SIG-M5 treated with dmso at 0.1 percent for 504 hours (cell line): ENCODE data around the gene SHROOM4.

ENCODE experiments used
- DNase-seq: peaks from one replicate; lab custom pipeline; 2025; ENCODE audit not compliant: unreplicated experiment; lab: John Stamatoyannopoulos, UW

Gene SHROOM4, protein sequence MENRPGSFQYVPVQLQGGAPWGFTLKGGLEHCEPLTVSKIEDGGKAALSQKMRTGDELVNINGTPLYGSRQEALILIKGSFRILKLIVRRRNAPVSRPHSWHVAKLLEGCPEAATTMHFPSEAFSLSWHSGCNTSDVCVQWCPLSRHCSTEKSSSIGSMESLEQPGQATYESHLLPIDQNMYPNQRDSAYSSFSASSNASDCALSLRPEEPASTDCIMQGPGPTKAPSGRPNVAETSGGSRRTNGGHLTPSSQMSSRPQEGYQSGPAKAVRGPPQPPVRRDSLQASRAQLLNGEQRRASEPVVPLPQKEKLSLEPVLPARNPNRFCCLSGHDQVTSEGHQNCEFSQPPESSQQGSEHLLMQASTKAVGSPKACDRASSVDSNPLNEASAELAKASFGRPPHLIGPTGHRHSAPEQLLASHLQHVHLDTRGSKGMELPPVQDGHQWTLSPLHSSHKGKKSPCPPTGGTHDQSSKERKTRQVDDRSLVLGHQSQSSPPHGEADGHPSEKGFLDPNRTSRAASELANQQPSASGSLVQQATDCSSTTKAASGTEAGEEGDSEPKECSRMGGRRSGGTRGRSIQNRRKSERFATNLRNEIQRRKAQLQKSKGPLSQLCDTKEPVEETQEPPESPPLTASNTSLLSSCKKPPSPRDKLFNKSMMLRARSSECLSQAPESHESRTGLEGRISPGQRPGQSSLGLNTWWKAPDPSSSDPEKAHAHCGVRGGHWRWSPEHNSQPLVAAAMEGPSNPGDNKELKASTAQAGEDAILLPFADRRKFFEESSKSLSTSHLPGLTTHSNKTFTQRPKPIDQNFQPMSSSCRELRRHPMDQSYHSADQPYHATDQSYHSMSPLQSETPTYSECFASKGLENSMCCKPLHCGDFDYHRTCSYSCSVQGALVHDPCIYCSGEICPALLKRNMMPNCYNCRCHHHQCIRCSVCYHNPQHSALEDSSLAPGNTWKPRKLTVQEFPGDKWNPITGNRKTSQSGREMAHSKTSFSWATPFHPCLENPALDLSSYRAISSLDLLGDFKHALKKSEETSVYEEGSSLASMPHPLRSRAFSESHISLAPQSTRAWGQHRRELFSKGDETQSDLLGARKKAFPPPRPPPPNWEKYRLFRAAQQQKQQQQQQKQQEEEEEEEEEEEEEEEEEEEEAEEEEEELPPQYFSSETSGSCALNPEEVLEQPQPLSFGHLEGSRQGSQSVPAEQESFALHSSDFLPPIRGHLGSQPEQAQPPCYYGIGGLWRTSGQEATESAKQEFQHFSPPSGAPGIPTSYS (N-terminal part only)

GRCh38 chrX:50813843-50814661 lies at the start of gene SHROOM4:
Gene SHROOM4 (minus strand): TSS chrX:50814194. CDS start chrX:50814018, 176 bp downstream.
- no peak for DNase-seq

DNA sequence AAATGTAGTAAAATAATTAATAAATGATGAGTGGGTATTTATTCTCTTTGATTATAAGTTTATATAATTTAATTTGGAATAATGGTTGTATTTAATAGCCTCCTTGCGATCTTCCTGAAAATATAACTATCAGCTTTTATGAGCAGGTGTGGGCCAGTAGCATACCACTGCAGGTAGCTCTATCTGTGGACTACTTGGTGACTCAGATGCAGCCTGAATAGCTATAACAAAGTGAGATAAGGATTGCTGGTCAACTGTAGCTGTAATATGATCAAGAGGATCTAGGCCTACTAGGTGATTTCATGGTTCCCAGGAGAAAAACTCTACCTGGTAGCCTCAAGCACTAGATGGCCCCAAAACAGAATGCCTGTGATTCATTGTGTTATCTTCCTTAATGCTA lies 49.5 kb upstream of the SHROOM4 start:
- DNase-seq, result no peak

DNA sequence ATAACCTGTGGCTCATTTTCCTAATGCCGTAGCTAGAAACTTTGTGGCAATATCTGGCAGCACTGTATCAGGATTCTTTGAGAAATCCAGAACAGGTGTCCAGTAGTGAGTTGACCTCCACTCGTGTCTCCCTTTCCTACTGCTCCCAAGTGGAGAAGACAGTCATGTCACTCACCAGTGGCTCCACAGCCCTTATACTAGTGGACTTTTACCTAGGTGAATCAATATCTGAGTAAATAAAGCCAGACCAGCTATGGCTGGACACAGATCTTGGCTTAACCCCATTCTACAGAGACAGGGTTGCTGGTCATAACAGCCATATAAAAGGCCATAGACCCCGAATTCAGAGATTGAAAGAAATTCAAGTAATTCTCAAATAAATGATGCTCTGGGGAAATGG lies 46.5 kb upstream of the SHROOM4 start:
- DNase-seq, result no peak

GRCh38 chrX:50858548-50858947 lies 44.6 kb upstream of the SHROOM4 start:
- DNase-seq, result no peak

DNA sequence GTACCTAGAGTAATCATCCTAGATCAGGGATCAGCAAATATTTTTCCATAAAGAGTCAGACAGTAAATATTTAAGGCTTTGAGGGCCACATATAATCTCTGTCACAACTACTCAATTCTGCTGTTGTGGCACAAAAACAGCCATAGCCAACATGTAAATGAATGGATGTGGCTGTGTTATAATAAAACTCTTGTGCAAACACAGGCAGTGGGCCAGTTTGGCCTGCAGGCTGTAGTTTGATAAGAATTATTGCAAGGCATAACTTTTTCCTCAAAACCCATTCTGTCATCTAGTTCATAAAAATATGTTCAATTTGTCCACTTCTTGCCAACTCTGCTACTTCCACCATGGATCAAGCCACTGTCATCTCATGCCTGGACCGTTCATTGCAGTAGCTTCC lies 39.4 kb upstream of the SHROOM4 start:
- no peak for DNase-seq

DNA sequence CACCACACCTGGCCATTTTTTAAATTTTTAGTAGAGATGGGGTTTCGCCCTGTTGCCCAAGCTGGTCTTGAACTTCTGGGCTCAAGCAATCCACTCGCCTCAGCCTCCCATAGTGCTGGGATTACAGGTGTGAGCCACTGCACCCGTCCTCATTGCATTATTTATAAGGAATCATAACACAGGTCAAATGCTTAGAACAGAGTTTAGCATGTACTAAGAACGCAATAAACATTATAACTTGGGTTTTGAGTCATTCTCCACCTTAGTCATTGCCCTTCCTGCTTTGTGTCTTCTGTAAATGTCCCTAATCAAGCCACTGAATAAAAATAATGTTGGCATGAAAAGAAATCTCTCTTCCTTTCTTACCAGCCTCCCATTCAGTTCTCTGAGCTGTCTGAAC lies 38.5 kb upstream of the SHROOM4 start:
- DNase-seq, result no peak

DNA sequence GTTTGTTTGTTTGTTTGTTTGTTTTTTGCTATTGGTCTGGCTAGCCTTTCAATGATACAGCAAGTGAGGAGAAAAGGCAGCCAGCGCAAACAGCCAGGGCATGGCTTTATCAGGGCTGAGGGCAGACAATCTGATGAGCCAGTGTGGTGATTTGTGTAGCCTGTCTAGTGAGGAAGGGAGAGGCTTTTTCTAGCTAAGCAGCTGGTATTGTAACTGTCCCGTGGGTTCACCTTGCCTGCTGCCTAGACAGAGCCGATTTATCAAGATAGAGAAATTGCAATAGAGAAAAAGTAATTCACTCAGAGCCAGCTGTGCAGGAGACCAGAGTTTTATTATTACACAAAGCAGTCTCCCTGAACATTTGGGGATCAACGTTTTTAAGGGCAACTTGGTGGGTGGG lies 28.2 kb upstream of the SHROOM4 start:
- no peak for DNase-seq

DNA sequence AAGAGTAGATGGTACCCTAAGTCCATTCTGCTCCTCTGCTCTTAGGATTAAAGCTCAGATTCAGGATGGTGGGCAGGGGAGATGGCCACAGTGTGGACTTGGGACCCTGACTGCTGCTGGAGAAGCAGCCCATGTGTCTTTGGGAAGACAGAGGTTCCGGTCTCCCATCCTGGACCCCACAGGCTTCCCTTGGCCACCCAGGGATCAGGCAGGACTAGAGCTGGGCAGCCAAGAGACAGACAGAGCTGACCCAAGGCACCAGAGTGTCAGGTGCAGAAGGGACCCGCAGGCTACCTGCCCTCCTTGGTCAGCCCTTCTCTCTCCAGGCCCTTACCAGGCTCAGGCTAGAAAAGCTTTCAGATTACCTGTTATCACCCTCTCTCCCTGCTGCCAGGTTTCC lies 25.7 kb upstream of the SHROOM4 start:
- DNase-seq, result no peak

- DNase-seq, result no peak
These were observed 25.0 kb upstream of the SHROOM4 start for GRCh38 chrX:50838820-50839600.

GRCh38 chrX:50827996-50828395 lies 14.0 kb upstream of the SHROOM4 start:
- DNase-seq, result no peak

- no peak for DNase-seq
These were observed 11.8 kb upstream of the SHROOM4 start for GRCh38 chrX:50825825-50826224.

GRCh38 chrX:50818986-50819385 lies 5.0 kb upstream of the SHROOM4 start:
- DNase-seq, result no peak

DNA sequence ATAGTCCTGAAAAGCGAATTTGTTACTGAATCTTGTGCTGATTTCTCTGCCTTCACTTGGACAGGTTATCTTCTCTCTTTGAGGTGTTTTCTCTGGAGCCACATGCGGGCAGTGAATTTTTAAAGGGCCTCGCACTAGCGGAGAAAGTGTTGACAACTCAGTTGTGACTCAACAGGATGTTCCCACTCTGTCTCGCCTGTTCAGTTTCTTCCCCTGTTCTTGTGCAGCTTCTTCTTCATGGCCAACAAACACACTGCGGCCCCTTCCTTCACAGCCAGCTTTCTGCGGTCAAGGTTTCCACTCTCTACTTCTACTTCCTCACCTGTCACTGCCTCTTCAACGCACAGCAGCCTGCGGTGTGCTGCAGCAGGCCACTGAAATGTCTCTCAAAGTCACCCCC lies 1.1 kb upstream of the SHROOM4 start:
- no peak for DNase-seq

- no peak for DNase-seq
These were observed 707 bp upstream of the SHROOM4 start for GRCh38 chrX:50814701-50815100.

DNA sequence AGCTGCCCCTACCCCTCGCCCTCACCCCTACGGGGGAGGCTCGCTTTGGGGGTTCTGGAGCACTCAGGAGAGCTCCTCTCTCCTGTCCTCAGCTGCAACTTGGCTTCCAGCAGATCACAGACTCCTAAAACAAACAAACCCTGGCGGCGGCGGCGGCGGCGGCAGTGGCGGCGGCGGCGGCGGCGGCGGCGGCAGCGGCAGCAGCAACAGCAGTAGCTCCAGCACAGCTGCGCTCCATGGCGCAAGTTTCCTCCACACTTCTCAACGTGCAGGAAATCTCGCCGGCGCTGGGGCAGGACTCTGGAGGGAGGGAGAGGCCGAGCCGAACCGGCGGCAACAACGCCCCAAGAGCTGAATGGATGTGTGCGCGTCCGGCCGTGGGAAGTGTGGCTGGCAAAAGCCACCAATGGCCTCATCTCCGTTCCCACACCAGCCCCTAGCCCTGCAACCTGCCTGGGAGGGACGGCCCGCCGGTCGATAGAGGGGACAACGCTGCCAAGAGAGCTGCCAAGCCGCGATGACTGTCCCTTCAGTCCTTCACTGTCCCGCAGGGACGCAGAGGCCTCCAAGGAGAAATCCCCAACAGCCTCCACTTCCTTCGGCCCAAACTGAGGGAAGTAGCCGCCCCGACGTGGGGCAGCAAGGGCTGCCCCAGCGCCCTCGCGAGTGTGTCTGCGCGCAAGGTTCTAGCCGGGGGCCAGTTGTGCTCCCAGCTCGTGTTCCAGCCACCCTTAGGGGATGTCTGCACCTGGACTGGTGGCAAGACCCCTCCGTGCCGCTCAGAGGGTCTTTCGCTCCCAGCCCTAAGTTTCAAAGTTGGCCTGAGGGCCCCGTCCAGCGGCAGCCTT lies 775 bp downstream of the SHROOM4 start:
- DNase-seq, result no peak

GRCh38 chrX:50805276-50805675 lies 8.7 kb downstream of the SHROOM4 start:
- no peak for DNase-seq

- no peak for DNase-seq
These were observed 12.9 kb downstream of the SHROOM4 start for GRCh38 chrX:50801135-50801534.

- DNase-seq, result no peak
These were observed 14.4 kb downstream of the SHROOM4 start for GRCh38 chrX:50799531-50799961.

DNA sequence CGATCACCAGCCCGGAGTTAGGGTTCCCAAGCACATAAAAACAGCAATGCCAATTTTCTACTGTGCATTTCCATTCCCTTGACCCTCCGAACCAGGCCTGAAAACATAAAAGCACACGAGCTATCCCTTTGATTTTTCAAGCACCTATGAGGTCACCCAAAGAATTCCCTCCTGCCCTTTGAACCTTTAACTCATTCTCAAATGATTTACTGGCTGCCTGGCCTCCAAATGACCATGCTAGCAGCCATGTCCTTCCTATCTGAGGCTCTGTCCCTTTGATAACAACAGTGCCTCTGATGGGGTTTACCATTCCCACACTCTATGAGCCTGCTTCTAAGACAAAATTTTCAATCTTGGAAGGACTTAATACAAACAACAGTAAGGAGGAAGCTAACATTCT lies 15.2 kb downstream of the SHROOM4 start:
- DNase-seq, result no peak
